ENCODE measurements around the gene MYLK. TPM values are rescaled to one million over a fixed set of nuclear protein-coding genes. Genes with fewer than 3 reads are reported as not detected.

MYLK gene
- polyA plus RNA-seq, 1 donor, result 296 TPM

- no peaks in the 10 kb centered on the region for H3K27me3 ChIP-seq (ENCODE audit: control insufficient read depth, insufficient read depth, low read length)
- H3K36me3 ChIP-seq (ENCODE audit: control insufficient read depth, insufficient read depth, low read length), result peaks cover 36% of the 10 kb centered on the region
- no peaks in the 10 kb centered on the region for H3K9me3 ChIP-seq (ENCODE audit: control insufficient read depth, low read depth, low read length)
- no peak overlapping the region for H3K27ac ChIP-seq (ENCODE audit: low read length)
- no peak overlapping the region for H3K4me3 ChIP-seq (ENCODE audit: low read length)
- peaks cover 6% of the 10 kb centered on the region for H3K4me1 ChIP-seq (ENCODE audit: control insufficient read depth, insufficient read depth, low read length)
- WGBS (ENCODE audit: insufficient coverage, low lambda C conversion rate), result no CpG with 5 or more reads among the region's 2 CpGs
- DNase-seq, result no peak
Measured at GRCh38 chr3:123633530-123633929, 250.6 kb downstream of the MYLK start.

GRCh38 chr3:123632161-123632655 is 251.9 kb downstream of the MYLK start:
- no peak for DNase-seq

GRCh38 chr3:123629747-123630047 is 254.4 kb downstream of the MYLK start:
- H3K9me3 ChIP-seq (ENCODE audit: control insufficient read depth, low read depth, low read length), result no peaks in the 10 kb centered on the region
- WGBS (ENCODE audit: insufficient coverage, low lambda C conversion rate), result no CpG with 5 or more reads among the region's 4 CpGs
- H3K4me3 ChIP-seq (ENCODE audit: low read length), result no peak overlapping the region
- no peak overlapping the region for H3K27ac ChIP-seq (ENCODE audit: low read length)
- H3K4me1 ChIP-seq (ENCODE audit: control insufficient read depth, insufficient read depth, low read length), result no peaks in the 10 kb centered on the region
- H3K36me3 ChIP-seq (ENCODE audit: control insufficient read depth, insufficient read depth, low read length), result peaks cover 28% of the 10 kb centered on the region
- no peak for DNase-seq
- H3K27me3 ChIP-seq (ENCODE audit: control insufficient read depth, insufficient read depth, low read length), result no peaks in the 10 kb centered on the region

More at GRCh38 chr3:123632161-123632655, 251.9 kb downstream of the MYLK start:
- Histone ChIP-seq H3K27ac (ENCODE audit: low read length) (no peak overlapping the region), H3K4me3 (ENCODE audit: low read length) (no peak overlapping the region), H3K4me1 (ENCODE audit: control insufficient read depth, insufficient read depth, low read length) (peaks cover 6% of the 10 kb centered on the region), H3K9me3 (ENCODE audit: control insufficient read depth, low read depth, low read length) (no peaks in the 10 kb centered on the region), H3K27me3 (ENCODE audit: control insufficient read depth, insufficient read depth, low read length) (no peaks in the 10 kb centered on the region), H3K36me3 (ENCODE audit: control insufficient read depth, insufficient read depth, low read length) (peaks cover 26% of the 10 kb centered on the region)
- no CpG with 5 or more reads among the region's 6 CpGs for WGBS (ENCODE audit: insufficient coverage, low lambda C conversion rate)

- no CpG with 5 or more reads among the region's 22 CpGs for WGBS (ENCODE audit: insufficient coverage, low lambda C conversion rate)
- DNase-seq, result no peak
- Histone ChIP-seq H3K4me1 (ENCODE audit: control insufficient read depth, insufficient read depth, low read length) (no peaks in the 10 kb centered on the region), H3K4me3 (ENCODE audit: low read length) (no peak overlapping the region), H3K36me3 (ENCODE audit: control insufficient read depth, insufficient read depth, low read length) (peaks cover 26% of the 10 kb centered on the region), H3K9me3 (ENCODE audit: control insufficient read depth, low read depth, low read length) (no peaks in the 10 kb centered on the region), H3K27me3 (ENCODE audit: control insufficient read depth, insufficient read depth, low read length) (no peaks in the 10 kb centered on the region), H3K27ac (ENCODE audit: low read length) (no peak overlapping the region)
Measured at GRCh38 chr3:123628996-123629746, 255.0 kb downstream of the MYLK start.

GRCh38 chr3:123627673-123628670 is 256.2 kb downstream of the MYLK start:
- DNase-seq, result no peak
- Histone ChIP-seq H3K27me3 (ENCODE audit: control insufficient read depth, insufficient read depth, low read length) (no peaks in the 10 kb centered on the region), H3K27ac (ENCODE audit: low read length) (no peak overlapping the region), H3K9me3 (ENCODE audit: control insufficient read depth, low read depth, low read length) (no peaks in the 10 kb centered on the region), H3K4me3 (ENCODE audit: low read length) (no peak overlapping the region), H3K4me1 (ENCODE audit: control insufficient read depth, insufficient read depth, low read length) (no peaks in the 10 kb centered on the region), H3K36me3 (ENCODE audit: control insufficient read depth, insufficient read depth, low read length) (peaks cover 18% of the 10 kb centered on the region)
- no CpG with 5 or more reads among the region's 6 CpGs for WGBS (ENCODE audit: insufficient coverage, low lambda C conversion rate)

- Histone ChIP-seq H3K36me3 (ENCODE audit: control insufficient read depth, insufficient read depth, low read length) (peaks cover 18% of the 10 kb centered on the region), H3K4me1 (ENCODE audit: control insufficient read depth, insufficient read depth, low read length) (no peaks in the 10 kb centered on the region), H3K4me3 (ENCODE audit: low read length) (no peak overlapping the region), H3K27ac (ENCODE audit: low read length) (no peak overlapping the region), H3K9me3 (ENCODE audit: control insufficient read depth, low read depth, low read length) (no peaks in the 10 kb centered on the region), H3K27me3 (ENCODE audit: control insufficient read depth, insufficient read depth, low read length) (no peaks in the 10 kb centered on the region)
- no CpG with 5 or more reads among the region's 7 CpGs for WGBS (ENCODE audit: insufficient coverage, low lambda C conversion rate)
- DNase-seq, result no peak
Measured at GRCh38 chr3:123626881-123627280, 257.3 kb downstream of the MYLK start.

- no peak for DNase-seq
- Histone ChIP-seq H3K36me3 (ENCODE audit: control insufficient read depth, insufficient read depth, low read length) (peaks cover 12% of the 10 kb centered on the region), H3K4me1 (ENCODE audit: control insufficient read depth, insufficient read depth, low read length) (no peaks in the 10 kb centered on the region), H3K9me3 (ENCODE audit: control insufficient read depth, low read depth, low read length) (no peaks in the 10 kb centered on the region), H3K27ac (ENCODE audit: low read length) (no peak overlapping the region), H3K27me3 (ENCODE audit: control insufficient read depth, insufficient read depth, low read length) (no peaks in the 10 kb centered on the region), H3K4me3 (ENCODE audit: low read length) (no peak overlapping the region)
- WGBS (ENCODE audit: insufficient coverage, low lambda C conversion rate), result no CpG with 5 or more reads among the region's 1 CpG
Measured at GRCh38 chr3:123624302-123624701, 259.8 kb downstream of the MYLK start.

GRCh38 chr3:123623346-123623880 is 260.7 kb downstream of the MYLK start:
- Histone ChIP-seq H3K27me3 (ENCODE audit: control insufficient read depth, insufficient read depth, low read length) (no peaks in the 10 kb centered on the region), H3K9me3 (ENCODE audit: control insufficient read depth, low read depth, low read length) (no peaks in the 10 kb centered on the region), H3K27ac (ENCODE audit: low read length) (no peak overlapping the region), H3K4me3 (ENCODE audit: low read length) (no peak overlapping the region), H3K36me3 (ENCODE audit: control insufficient read depth, insufficient read depth, low read length) (peaks cover 9% of the 10 kb centered on the region), H3K4me1 (ENCODE audit: control insufficient read depth, insufficient read depth, low read length) (no peaks in the 10 kb centered on the region)
- no peak for DNase-seq
- 100% methylated on average over 1 of the region's 5 CpGs for WGBS (ENCODE audit: insufficient coverage, low lambda C conversion rate)

GRCh38 chr3:123622766-123623165 is 261.4 kb downstream of the MYLK start:
- no peaks in the 10 kb centered on the region for H3K4me1 ChIP-seq (ENCODE audit: control insufficient read depth, insufficient read depth, low read length)
- H3K4me3 ChIP-seq (ENCODE audit: low read length), result no peak overlapping the region
- no peak for DNase-seq
- no CpG with 5 or more reads among the region's 2 CpGs for WGBS (ENCODE audit: insufficient coverage, low lambda C conversion rate)
- no peaks in the 10 kb centered on the region for H3K27me3 ChIP-seq (ENCODE audit: control insufficient read depth, insufficient read depth, low read length)
- peaks cover 15% of the 10 kb centered on the region for H3K36me3 ChIP-seq (ENCODE audit: control insufficient read depth, insufficient read depth, low read length)
- H3K27ac ChIP-seq (ENCODE audit: low read length), result no peak overlapping the region
- H3K9me3 ChIP-seq (ENCODE audit: control insufficient read depth, low read depth, low read length), result no peaks in the 10 kb centered on the region

GRCh38 chr3:123621850-123622189 is 262.3 kb downstream of the MYLK start:
- WGBS (ENCODE audit: insufficient coverage, low lambda C conversion rate), result no CpG with 5 or more reads among the region's 7 CpGs
- no peaks in the 10 kb centered on the region for H3K4me1 ChIP-seq (ENCODE audit: control insufficient read depth, insufficient read depth, low read length)
- no peak overlapping the region for H3K4me3 ChIP-seq (ENCODE audit: low read length)

More at GRCh38 chr3:123621850-123622189, 262.3 kb downstream of the MYLK start:
- no peak for DNase-seq
- peak overlapping the region; percentile 45 for H3K27ac ChIP-seq (ENCODE audit: low read length)
- H3K27me3 ChIP-seq (ENCODE audit: control insufficient read depth, insufficient read depth, low read length), result no peaks in the 10 kb centered on the region
- H3K9me3 ChIP-seq (ENCODE audit: control insufficient read depth, low read depth, low read length), result no peaks in the 10 kb centered on the region
- peaks cover 15% of the 10 kb centered on the region for H3K36me3 ChIP-seq (ENCODE audit: control insufficient read depth, insufficient read depth, low read length)
